Measurements from ENCODE around the gene COL4A2. TPM values are rescaled to one million over a fixed set of nuclear protein-coding genes. Genes with fewer than 3 reads are reported as not detected.

Gene COL4A2
- total RNA-seq, 1 donor from 2014 or later = 60.9 TPM

GRCh38 chr13:110261166-110262081, 45.7 kb upstream of the COL4A2 start:
- Mint-ChIP-seq H3K9me3 (ENCODE audit: unreplicated experiment) (peaks cover 2% of the 10 kb centered on the region), H3K4me3 (ENCODE audit: unreplicated experiment) (no peak overlapping the region), H3K4me1 (ENCODE audit: low read depth, unreplicated experiment) (peaks cover 21% of the 10 kb centered on the region), H3K27me3 (ENCODE audit: unreplicated experiment) (no peaks in the 10 kb centered on the region), H3K27ac (ENCODE audit: unreplicated experiment) (no peak overlapping the region), H3K36me3 (ENCODE audit: unreplicated experiment) (no peaks in the 10 kb centered on the region)
- TF ChIP-seq, protein P1, sequence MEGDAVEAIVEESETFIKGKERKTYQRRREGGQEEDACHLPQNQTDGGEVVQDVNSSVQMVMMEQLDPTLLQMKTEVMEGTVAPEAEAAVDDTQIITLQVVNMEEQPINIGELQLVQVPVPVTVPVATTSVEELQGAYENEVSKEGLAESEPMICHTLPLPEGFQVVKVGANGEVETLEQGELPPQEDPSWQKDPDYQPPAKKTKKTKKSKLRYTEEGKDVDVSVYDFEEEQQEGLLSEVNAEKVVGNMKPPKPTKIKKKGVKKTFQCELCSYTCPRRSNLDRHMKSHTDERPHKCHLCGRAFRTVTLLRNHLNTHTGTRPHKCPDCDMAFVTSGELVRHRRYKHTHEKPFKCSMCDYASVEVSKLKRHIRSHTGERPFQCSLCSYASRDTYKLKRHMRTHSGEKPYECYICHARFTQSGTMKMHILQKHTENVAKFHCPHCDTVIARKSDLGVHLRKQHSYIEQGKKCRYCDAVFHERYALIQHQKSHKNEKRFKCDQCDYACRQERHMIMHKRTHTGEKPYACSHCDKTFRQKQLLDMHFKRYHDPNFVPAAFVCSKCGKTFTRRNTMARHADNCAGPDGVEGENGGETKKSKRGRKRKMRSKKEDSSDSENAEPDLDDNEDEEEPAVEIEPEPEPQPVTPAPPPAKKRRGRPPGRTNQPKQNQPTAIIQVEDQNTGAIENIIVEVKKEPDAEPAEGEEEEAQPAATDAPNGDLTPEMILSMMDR (IDR thresholded peaks at IDR 0.05; ENCODE audit: partially characterized antibody, unreplicated experiment) = no peak
- DNase-seq = no peak

- DNase-seq = no peak
- peaks cover 2% of the 10 kb centered on the region for H3K9me3 Mint-ChIP-seq (ENCODE audit: unreplicated experiment)
- H3K27me3 Mint-ChIP-seq (ENCODE audit: unreplicated experiment) = peaks cover 1% of the 10 kb centered on the region
- TF ChIP-seq, protein P1 (IDR thresholded peaks at IDR 0.05; ENCODE audit: partially characterized antibody, unreplicated experiment) = no peak
- H3K36me3 Mint-ChIP-seq (ENCODE audit: unreplicated experiment) = no peaks in the 10 kb centered on the region
- H3K4me1 Mint-ChIP-seq (ENCODE audit: low read depth, unreplicated experiment) = peaks cover 26% of the 10 kb centered on the region
- H3K4me3 Mint-ChIP-seq (ENCODE audit: unreplicated experiment) = no peak overlapping the region
- peak overlapping the region; percentile 8 for H3K27ac Mint-ChIP-seq (ENCODE audit: unreplicated experiment)
Measured at GRCh38 chr13:110262082-110262436, 45.0 kb upstream of the COL4A2 start.

DNA sequence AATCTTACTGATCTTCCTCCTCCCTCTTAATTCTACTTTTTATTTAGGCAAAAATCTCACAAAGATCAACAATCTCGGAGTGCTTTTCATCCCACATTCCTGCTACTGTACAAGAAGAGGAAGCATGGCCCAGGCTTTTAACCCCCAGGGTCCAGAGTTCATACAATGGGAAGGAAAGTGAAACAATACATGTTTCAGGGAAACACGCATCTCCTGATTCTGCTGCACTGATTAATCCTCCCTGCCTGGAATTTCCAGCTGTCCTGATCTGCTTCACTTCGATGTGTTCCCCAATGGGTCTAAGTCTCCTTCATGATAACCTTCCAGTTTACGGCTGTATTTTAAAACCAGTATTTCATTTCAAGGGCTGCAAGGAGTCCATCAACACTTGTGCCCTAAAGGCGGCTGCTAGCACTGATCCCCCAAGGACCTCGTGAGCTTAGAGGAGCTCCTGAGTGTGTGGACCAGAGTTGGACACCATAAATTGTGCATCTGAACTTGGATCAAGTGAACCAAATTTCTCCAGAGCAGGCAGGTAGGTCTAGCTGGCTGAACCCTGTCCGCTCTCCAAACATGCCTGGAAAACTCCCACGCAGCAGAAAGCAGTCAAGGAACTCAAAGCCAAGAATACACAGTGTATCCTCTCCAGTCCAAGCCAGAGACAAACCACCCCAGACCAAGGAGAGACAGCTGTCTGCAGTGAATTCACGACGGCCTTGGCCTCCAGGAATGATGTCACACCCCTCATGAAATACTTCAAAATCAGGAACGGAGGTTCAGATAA, 44.4 kb upstream of the COL4A2 start:
- no peak for DNase-seq
- Mint-ChIP-seq H3K4me1 (ENCODE audit: low read depth, unreplicated experiment) (peaks cover 27% of the 10 kb centered on the region), H3K27ac (ENCODE audit: unreplicated experiment) (peak overlapping the region; percentile 8)

DNA sequence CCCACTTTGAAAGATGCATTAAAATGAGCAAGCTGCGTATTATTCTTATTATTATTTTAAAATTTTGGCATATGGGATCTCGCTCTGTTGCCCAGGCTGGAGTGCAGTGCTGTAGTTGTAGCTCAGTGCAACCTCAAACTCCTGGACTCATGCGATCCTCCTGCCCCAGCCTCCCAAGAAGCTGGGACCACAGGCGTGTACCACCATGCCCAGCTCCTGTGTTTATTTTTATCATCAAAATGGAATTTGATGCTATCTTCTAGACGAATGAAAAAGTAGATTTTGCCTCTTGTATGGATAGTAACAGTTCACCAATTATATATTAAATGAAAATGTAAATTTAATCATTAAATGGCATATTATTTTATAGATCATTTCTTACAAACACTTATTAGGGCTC, 43.7 kb upstream of the COL4A2 start:
- peaks cover 2% of the 10 kb centered on the region for H3K9me3 Mint-ChIP-seq (ENCODE audit: unreplicated experiment)
- DNase-seq = no peak
- H3K36me3 Mint-ChIP-seq (ENCODE audit: unreplicated experiment) = no peaks in the 10 kb centered on the region
- peaks cover 27% of the 10 kb centered on the region for H3K4me1 Mint-ChIP-seq (ENCODE audit: low read depth, unreplicated experiment)
- TF ChIP-seq, protein P1 (IDR thresholded peaks at IDR 0.05; ENCODE audit: partially characterized antibody, unreplicated experiment) = no peak
- no peak overlapping the region for H3K4me3 Mint-ChIP-seq (ENCODE audit: unreplicated experiment)
- peaks cover 1% of the 10 kb centered on the region for H3K27me3 Mint-ChIP-seq (ENCODE audit: unreplicated experiment)
- H3K27ac Mint-ChIP-seq (ENCODE audit: unreplicated experiment) = no peak overlapping the region

More for the DNA sequence above, 44.4 kb upstream of the COL4A2 start:
- H3K36me3 Mint-ChIP-seq (ENCODE audit: unreplicated experiment) = no peaks in the 10 kb centered on the region
- H3K4me3 Mint-ChIP-seq (ENCODE audit: unreplicated experiment) = no peak overlapping the region
- H3K9me3 Mint-ChIP-seq (ENCODE audit: unreplicated experiment) = peaks cover 2% of the 10 kb centered on the region
- peaks cover 1% of the 10 kb centered on the region for H3K27me3 Mint-ChIP-seq (ENCODE audit: unreplicated experiment)
- TF ChIP-seq, protein P1 (IDR thresholded peaks at IDR 0.05; ENCODE audit: partially characterized antibody, unreplicated experiment) = no peak
